Measurements from ENCODE around the gene SHROOM2.

The SHROOM2 gene

GRCh38 chrX:9873360-9873759 is 87.1 kb downstream of the SHROOM2 start:
- H3K27me3 ChIP-seq (ENCODE audit: control insufficient read depth, insufficient read depth, low read length), result no peaks in the 10 kb centered on the region
- no peak overlapping the region for H3K9ac ChIP-seq

DNA sequence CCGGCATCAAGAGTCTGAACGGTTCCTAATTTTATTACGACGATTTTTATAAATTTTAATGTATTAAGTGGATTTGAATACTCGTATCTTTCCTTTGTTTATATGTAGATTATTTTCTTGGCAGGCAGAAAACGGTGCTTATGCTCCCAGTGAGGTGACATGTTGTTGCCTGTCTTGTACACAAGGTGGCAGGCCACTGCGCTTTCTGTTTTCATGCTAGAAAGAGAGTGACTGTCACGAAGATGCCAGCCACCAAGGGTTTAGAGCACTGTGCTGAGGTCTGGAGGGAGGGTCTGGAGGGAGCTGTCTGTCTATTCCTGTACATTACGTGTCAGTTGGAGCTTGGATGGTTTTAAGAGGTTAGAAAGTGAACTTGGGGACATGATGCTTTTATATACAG is 87.7 kb downstream of the SHROOM2 start:
- peak; percentile 38 for TF ChIP-seq CTCF (IDR thresholded peaks at IDR 0.05)
- no peak overlapping the region for H3K9ac ChIP-seq

More at GRCh38 chrX:9873360-9873759, 87.1 kb downstream of the SHROOM2 start:
- H3K79me2 ChIP-seq, result no peaks in the 10 kb centered on the region
- H3K27ac ChIP-seq, result no peak overlapping the region
- no peak overlapping the region for H3K4me3 ChIP-seq (ENCODE audit: low read depth, low read length)
- no peaks in the 10 kb centered on the region for H3K36me3 ChIP-seq (ENCODE audit: control insufficient read depth, insufficient read depth, low read length)
- no peak for TF ChIP-seq CTCF (IDR thresholded peaks at IDR 0.05)
- no peaks in the 10 kb centered on the region for H3K4me1 ChIP-seq
- no peaks in the 10 kb centered on the region for H3K9me3 ChIP-seq (ENCODE audit: control insufficient read depth, low read length)
- H3K4me2 ChIP-seq (ENCODE audit: low read length), result no peak overlapping the region
- H2AFZ ChIP-seq, result no peak overlapping the region

DNA sequence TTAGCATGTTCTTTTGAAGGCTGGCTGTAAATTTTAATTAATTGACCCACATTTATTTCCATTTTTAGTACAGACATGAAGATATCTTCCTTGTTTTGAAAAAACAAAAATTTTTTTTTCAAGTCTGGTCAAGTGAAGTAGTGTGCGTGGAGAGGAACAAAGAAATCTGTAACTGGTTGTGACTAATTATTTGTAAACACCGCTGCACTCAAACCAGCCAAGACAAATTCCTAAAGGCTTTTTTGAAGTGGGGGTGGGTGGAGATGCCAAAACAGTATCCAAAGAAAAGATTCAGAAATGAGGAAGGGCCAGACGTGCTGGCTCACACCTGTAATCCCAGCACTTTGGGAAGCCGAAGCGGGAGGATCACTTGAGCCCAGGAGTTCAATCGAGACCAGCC is 88.3 kb downstream of the SHROOM2 start:
- Histone ChIP-seq H3K4me3 (ENCODE audit: low read depth, low read length) (no peak overlapping the region), H3K36me3 (ENCODE audit: control insufficient read depth, insufficient read depth, low read length) (no peaks in the 10 kb centered on the region), H3K27me3 (ENCODE audit: control insufficient read depth, insufficient read depth, low read length) (no peaks in the 10 kb centered on the region), H3K9me3 (ENCODE audit: control insufficient read depth, low read length) (no peaks in the 10 kb centered on the region), H3K27ac (no peak overlapping the region), H3K9ac (no peak overlapping the region), H3K4me2 (ENCODE audit: low read length) (no peak overlapping the region), H2AFZ (no peak overlapping the region), H3K4me1 (no peaks in the 10 kb centered on the region), H3K79me2 (no peaks in the 10 kb centered on the region)
- no peak for TF ChIP-seq CTCF (IDR thresholded peaks at IDR 0.05)

More for the DNA sequence above, 87.7 kb downstream of the SHROOM2 start:
- no peaks in the 10 kb centered on the region for H3K4me1 ChIP-seq
- no peaks in the 10 kb centered on the region for H3K79me2 ChIP-seq
- no peak overlapping the region for H3K4me3 ChIP-seq (ENCODE audit: low read depth, low read length)
- H3K27ac ChIP-seq, result no peak overlapping the region
- no peaks in the 10 kb centered on the region for H3K36me3 ChIP-seq (ENCODE audit: control insufficient read depth, insufficient read depth, low read length)
- no peaks in the 10 kb centered on the region for H3K27me3 ChIP-seq (ENCODE audit: control insufficient read depth, insufficient read depth, low read length)
- no peaks in the 10 kb centered on the region for H3K9me3 ChIP-seq (ENCODE audit: control insufficient read depth, low read length)
- H3K4me2 ChIP-seq (ENCODE audit: low read length), result no peak overlapping the region
- no peak overlapping the region for H2AFZ ChIP-seq

DNA sequence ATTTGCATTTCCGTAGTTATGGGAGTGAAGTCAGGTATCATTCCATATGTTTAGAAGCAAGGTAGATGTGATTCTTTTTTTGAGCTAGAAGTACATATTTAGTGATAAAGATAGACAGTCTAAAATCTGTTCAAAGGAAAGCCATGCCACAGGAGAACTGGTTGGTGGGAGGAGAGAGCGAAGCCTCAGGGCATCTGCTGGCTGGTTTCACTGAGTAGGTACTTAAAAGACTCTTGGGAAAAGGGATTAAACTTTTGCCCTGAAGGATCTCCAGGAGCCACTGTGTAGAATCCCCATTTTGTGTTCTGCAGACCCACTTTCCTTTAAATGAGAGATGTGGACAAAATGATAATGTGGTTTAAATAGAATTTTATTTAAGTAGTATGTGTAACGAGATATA is 89.6 kb downstream of the SHROOM2 start:
- no peak overlapping the region for H3K9ac ChIP-seq
- H3K36me3 ChIP-seq (ENCODE audit: control insufficient read depth, insufficient read depth, low read length), result no peaks in the 10 kb centered on the region
- H3K4me1 ChIP-seq, result no peaks in the 10 kb centered on the region
- H3K79me2 ChIP-seq, result no peaks in the 10 kb centered on the region
- no peaks in the 10 kb centered on the region for H3K9me3 ChIP-seq (ENCODE audit: control insufficient read depth, low read length)
- no peak for TF ChIP-seq CTCF (IDR thresholded peaks at IDR 0.05)
- H3K27me3 ChIP-seq (ENCODE audit: control insufficient read depth, insufficient read depth, low read length), result no peaks in the 10 kb centered on the region
- H3K4me2 ChIP-seq (ENCODE audit: low read length), result no peak overlapping the region
- H3K4me3 ChIP-seq (ENCODE audit: low read depth, low read length), result no peak overlapping the region
- H2AFZ ChIP-seq, result no peak overlapping the region
- no peak overlapping the region for H3K27ac ChIP-seq

DNA sequence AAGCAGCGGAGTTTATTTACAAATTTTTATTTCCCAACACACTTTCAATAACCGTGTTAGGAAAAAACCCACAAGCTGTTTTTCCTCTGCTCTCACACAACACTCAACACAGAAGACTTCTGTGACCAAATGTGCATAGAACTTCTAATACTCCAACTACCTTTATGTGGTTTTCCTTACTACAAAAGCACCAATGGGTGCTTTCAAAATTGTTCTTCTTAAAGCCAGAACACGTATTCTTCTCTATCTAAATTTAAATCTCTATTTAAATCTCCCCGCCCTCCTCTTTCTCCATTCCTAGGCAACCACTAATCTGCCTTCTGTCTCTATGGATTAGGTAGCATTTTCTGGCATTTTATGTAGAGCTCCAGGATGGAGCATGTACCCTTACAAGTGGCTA is 90.0 kb downstream of the SHROOM2 start:
- Histone ChIP-seq H3K4me1 (no peaks in the 10 kb centered on the region), H3K27ac (no peak overlapping the region), H2AFZ (no peak overlapping the region), H3K9ac (no peak overlapping the region), H3K79me2 (no peaks in the 10 kb centered on the region), H3K36me3 (ENCODE audit: control insufficient read depth, insufficient read depth, low read length) (no peaks in the 10 kb centered on the region), H3K4me2 (ENCODE audit: low read length) (no peak overlapping the region), H3K4me3 (ENCODE audit: low read depth, low read length) (no peak overlapping the region), H3K27me3 (ENCODE audit: control insufficient read depth, insufficient read depth, low read length) (no peaks in the 10 kb centered on the region), H3K9me3 (ENCODE audit: control insufficient read depth, low read length) (no peaks in the 10 kb centered on the region)
- TF ChIP-seq CTCF (IDR thresholded peaks at IDR 0.05), result no peak
